Measurements from ENCODE around the gene SNX1.

DNA sequence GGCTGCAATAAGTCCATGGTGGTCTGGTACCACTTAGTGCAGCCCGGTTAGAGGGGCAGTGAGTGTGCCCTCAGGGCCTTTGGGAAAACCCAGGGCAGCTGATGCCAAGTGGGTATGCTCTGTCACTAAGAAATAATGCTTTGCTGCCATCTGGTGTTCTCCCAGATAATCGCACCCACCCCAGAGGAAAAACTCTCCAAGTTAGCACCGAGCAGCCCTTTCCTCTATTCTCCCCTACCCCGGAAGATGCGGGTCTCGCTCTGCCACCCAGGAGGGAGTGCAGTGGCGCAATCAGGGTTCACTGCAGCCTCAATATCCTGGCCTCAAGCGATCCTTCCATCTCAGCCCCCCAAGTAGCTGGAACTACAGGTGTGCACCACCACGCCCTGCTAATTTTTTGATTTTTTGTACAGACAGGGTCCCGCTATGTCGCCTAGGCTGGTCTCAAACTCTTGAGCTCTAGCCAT, 28.2 kb upstream of the SNX1 start:
- TF ChIP-seq EZH2 (IDR thresholded peaks at IDR 0.05; ENCODE audit: insufficient read depth, poor library complexity, severe bottlenecking) (no peak), EZH2phosphoT487 (IDR thresholded peaks at IDR 0.05; ENCODE audit: insufficient read depth, low read depth) (no peak)
